Hepatic stellate cell (primary cell): ENCODE results near the gene SPSB1.

Experiments used
- DNase-seq: peaks from one replicate; pipeline ENCODE4 v3.0.0; 2011; ENCODE audit warnings: low spot score

The SPSB1 gene

GRCh38 chr1:9344426-9345200 is 51.9 kb downstream of the SPSB1 start:
- no peak for DNase-seq

GRCh38 chr1:9345471-9345870 is 52.8 kb downstream of the SPSB1 start:
- no peak for DNase-seq

GRCh38 chr1:9345922-9346321 is 53.2 kb downstream of the SPSB1 start:
- no peak for DNase-seq

GRCh38 chr1:9346566-9346965 is 53.9 kb downstream of the SPSB1 start:
- no peak for DNase-seq

GRCh38 chr1:9347095-9347850 is 54.6 kb downstream of the SPSB1 start:
- no peak for DNase-seq

GRCh38 chr1:9349331-9349851 is 56.7 kb downstream of the SPSB1 start:
- no peak for DNase-seq

GRCh38 chr1:9350013-9350908 is 57.6 kb downstream of the SPSB1 start:
- DNase-seq, result no peak

- DNase-seq, result no peak
These were observed 58.3 kb downstream of the SPSB1 start for GRCh38 chr1:9350960-9351359.

- no peak for DNase-seq
These were observed 59.1 kb downstream of the SPSB1 start for GRCh38 chr1:9351654-9352271.

- no peak for DNase-seq
These were observed 59.9 kb downstream of the SPSB1 start for GRCh38 chr1:9352377-9353134.

- no peak for DNase-seq
These were observed 62.8 kb downstream of the SPSB1 start for GRCh38 chr1:9355503-9355902.

- no peak for DNase-seq
These were observed 63.3 kb downstream of the SPSB1 start for GRCh38 chr1:9356021-9356420.

- no peak for DNase-seq
These were observed 64.3 kb downstream of the SPSB1 start for GRCh38 chr1:9356829-9357466.

GRCh38 chr1:9357958-9358357 is 65.3 kb downstream of the SPSB1 start:
- DNase-seq, result no peak

GRCh38 chr1:9360371-9361064 is 67.8 kb downstream of the SPSB1 start:
- DNase-seq, result no peak

GRCh38 chr1:9361630-9362260 is 69.1 kb downstream of the SPSB1 start:
- DNase-seq, result no peak

GRCh38 chr1:9362488-9362887 is 69.8 kb downstream of the SPSB1 start:
- DNase-seq, result no peak

GRCh38 chr1:9363061-9363471 is 70.4 kb downstream of the SPSB1 start:
- no peak for DNase-seq

GRCh38 chr1:9366298-9366697 is 73.6 kb downstream of the SPSB1 start:
- DNase-seq, result no peak
